Measurements from ENCODE around the gene OTUB1. TPM values are rescaled to one million over a fixed set of nuclear protein-coding genes. Genes with fewer than 3 reads are reported as not detected.

The OTUB1 gene
- total RNA-seq, 8 experiments from 2014 or later: 39.8 to 80.0 (median 53.7) TPM

DNA sequence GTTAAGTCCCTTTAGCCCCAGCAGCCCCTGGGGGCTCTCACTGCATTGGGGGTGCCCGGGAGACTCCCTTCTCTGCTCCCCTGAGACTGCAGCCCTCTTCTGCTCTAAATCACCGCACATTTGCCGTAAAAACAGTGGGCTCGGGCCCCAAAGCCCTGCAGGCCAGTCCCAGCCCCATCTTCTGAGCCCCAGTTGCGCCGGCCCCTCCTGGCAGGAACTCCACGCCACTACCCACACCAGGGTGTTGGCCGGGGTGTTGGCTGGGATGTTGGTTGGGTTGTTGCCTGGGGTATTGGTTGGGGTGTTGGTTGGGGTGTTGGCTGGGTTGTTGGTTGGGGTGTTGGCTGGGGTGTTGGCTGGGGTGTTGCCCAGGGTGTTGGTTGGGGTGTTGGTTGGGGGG is 23.5 kb downstream of the OTUB1 start:
- 100% methylated on average over 3 of the region's 8 CpGs; no CpG with 5 or more reads in 9 of the 10 experiments for WGBS, 10 experiments
- no peak for ATAC-seq (replicated peaks in 6 of 8)
- in situ Hi-C loops (cut with MboI; ENCODE audit: low pct_unique_long_range_greater_than_20kb in 2 of 9, low sequenced_read_pairs in 9 of 9, unreplicated experiment in 9 of 9): loop anchor here in 2 of 9 experiments (10.0 kb wide), 1 partner anchor 135 kb away; no protein-coding TSS in a partner anchor
- Histone ChIP-seq H3K4me3 (no peak overlapping the region), H3K27ac (peak overlapping the region; percentile 19 to 57), H3K4me1 (replicated peaks in 1 of 2) (peaks cover 55 to 63% of the 10 kb centered on the region in 2 donors)

DNA sequence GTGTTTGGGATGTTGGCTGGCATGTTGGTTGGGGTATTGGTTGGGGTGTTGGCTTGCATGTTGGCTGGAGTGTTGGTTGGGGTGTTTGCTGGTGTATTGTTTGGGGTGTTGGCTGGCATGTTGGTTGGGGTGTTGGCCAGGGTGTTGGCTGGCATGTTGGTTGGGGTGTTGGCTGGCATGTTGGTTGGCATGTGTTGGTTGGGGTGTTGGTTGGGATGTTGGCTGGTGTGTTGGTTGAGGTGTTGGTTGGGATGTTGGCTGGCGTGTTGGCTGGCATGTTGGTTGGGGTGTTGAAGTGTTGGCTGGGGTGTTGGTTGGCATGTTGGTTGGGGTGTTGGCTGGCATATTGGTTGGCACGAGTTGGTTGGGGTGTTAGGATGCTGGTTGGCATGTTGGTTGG is 24.5 kb downstream of the OTUB1 start:
- Histone ChIP-seq H3K4me1 (replicated peaks in 1 of 2) (peaks cover 65 to 74% of the 10 kb centered on the region in 2 donors), H3K27ac (no peak overlapping the region), H3K4me3 (no peak overlapping the region)
- in situ Hi-C loops (cut with MboI; ENCODE audit: low pct_unique_long_range_greater_than_20kb in 2 of 9, low sequenced_read_pairs in 9 of 9, unreplicated experiment in 9 of 9): no loop called here
- no peak for ATAC-seq (replicated peaks in 6 of 8)
- 43 to 100% (median 86%) methylated on average over 1 of the region's 2 CpGs; no CpG with 5 or more reads in 6 of the 10 experiments for WGBS, 10 experiments

DNA sequence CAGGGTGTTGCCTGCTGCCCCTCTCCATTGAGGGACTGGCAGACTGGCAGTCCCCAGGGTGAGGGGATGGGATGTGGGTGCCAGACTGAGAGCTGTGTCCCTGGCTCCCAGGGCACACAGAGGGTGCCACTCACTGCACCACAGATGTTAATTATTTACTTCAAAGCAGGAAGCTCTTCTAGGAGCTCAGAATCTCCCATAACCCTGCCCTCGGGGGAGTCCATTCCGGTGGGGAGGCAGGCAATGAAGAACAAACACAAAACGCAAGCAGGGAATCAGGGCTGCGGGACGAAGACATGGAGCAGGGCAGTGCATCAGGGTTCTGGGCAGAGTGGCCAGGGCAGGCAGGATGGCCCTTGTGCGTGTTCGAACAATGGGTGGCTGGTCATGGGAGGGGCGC is 25.1 kb downstream of the OTUB1 start:
- in situ Hi-C loops (cut with MboI; ENCODE audit: low pct_unique_long_range_greater_than_20kb in 2 of 9, low sequenced_read_pairs in 9 of 9, unreplicated experiment in 9 of 9): no loop called here
- 100% methylated on average over 1 to 5 of the region's 8 CpGs; no CpG with 5 or more reads in 8 of the 10 experiments for WGBS, 10 experiments
- no peak for ATAC-seq (replicated peaks in 6 of 8)

DNA sequence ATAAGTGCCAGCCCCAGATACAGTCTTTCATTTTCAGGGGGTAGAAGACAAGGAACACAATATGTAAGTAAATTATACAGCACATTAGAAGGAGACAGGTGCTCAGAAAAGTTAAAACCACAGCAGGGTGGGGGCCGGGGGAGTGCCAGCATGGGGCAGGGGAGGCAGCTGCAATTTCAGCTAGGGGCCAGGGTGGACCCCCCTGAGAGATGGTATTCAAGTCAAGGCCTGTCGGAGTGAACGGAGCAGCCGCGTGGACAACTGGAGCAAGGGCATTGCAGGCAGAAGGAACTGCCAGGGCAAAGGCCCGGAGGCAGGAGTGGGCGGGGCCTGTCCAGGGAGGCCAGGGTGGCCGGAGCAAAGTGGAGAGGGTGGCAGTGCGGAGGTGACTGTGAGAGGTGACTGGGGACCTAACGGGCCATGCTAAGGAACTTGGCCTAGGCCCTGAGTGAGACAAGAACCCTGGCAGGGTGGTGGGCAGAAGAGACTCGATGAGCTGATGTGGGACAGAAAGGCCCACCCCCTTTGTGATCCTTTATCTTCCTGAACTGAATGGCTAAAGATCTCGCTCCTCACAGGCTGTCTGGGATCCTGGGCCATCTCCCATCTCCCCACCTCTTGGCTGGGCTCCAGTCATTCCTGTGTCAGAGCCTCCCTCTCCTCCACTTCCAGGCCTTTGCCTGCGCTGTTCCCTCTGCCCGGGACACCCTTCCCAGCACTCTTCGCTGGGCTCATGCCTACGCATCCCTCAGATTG is 27.1 kb downstream of the OTUB1 start:
- H3K27ac ChIP-seq: peak overlapping the region in 1 of 2 donors; percentile 61
- no peak overlapping the region for H3K4me3 ChIP-seq
- WGBS, 10 experiments: 84 to 96% (median 88%) methylated on average over 5 to 6 of the region's 16 CpGs; no CpG with 5 or more reads in 7 of the 10 experiments
- no peak for ATAC-seq (replicated peaks in 6 of 8)
- H3K4me1 ChIP-seq (replicated peaks in 1 of 2): peaks cover 57 to 65% of the 10 kb centered on the region in 2 donors
- in situ Hi-C loops (cut with MboI; ENCODE audit: low pct_unique_long_range_greater_than_20kb in 2 of 9, low sequenced_read_pairs in 9 of 9, unreplicated experiment in 9 of 9): no loop called here

More for the DNA sequence above, 25.1 kb downstream of the OTUB1 start:
- Histone ChIP-seq H3K4me3 (no peak overlapping the region), H3K27ac (no peak overlapping the region), H3K4me1 (replicated peaks in 1 of 2) (peaks cover 67 to 76% of the 10 kb centered on the region in 2 donors)

DNA sequence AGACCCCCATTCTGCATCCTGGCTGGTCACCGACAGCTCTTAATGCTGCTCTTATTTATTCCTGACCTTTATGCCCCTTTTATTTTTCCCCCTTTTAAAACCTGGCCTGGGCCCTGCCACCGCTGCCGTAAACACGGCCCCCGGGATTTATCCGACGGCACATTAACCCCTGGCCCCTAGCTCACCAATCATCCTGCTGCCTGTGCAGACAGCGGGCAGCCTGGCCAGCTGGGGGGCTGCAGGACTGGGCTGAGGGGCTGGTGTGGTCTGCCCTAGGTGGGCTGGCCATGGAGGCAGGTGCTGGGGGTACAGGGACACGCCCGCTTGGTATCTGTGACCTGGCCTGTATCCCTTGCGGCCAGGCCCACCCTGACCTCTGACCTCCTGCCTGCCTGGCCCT is 28.1 kb downstream of the OTUB1 start:
- Histone ChIP-seq H3K4me3 (no peak overlapping the region), H3K4me1 (replicated peaks in 1 of 2) (peaks cover 48 to 55% of the 10 kb centered on the region in 2 donors), H3K27ac (no peak overlapping the region)
- 0% methylated on average over 1 to 6 of the region's 11 CpGs; no CpG with 5 or more reads in 7 of the 10 experiments for WGBS, 10 experiments
- in situ Hi-C loops (cut with MboI; ENCODE audit: low pct_unique_long_range_greater_than_20kb in 2 of 9, low sequenced_read_pairs in 9 of 9, unreplicated experiment in 9 of 9): no loop called here
- peak in 5 of 8 experiments; percentile 47 to 83 (median 77) for ATAC-seq (replicated peaks in 6 of 8)

DNA sequence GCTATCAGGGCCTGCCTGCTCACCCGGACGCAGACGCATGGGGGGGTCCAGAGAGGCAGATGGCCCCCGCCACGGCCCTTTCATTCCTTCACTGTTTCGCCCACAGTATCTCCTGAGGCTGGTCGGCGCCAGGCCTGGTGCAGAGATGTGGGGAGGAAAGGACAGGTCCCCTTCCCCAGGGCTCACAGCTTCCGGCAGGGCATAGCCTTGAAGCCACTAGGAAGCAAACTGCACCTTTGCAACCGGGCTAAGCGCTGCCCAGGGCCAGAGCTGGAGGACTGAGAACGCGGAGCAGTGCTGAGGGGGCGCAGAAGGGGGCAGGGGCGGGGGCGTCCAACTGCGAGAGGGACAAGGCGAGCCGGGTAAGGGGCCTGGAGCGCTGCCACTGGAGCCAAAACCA is 29.3 kb downstream of the OTUB1 start:
- in situ Hi-C loops (cut with MboI; ENCODE audit: low pct_unique_long_range_greater_than_20kb in 2 of 9, low sequenced_read_pairs in 9 of 9, unreplicated experiment in 9 of 9): no loop called here
- Histone ChIP-seq H3K27ac (no peak overlapping the region), H3K4me3 (no peak overlapping the region), H3K4me1 (replicated peaks in 1 of 2) (peaks cover 43 to 50% of the 10 kb centered on the region in 2 donors)
- WGBS, 10 experiments: 90% methylated on average over 2 of the region's 20 CpGs; no CpG with 5 or more reads in 9 of the 10 experiments
- ATAC-seq (replicated peaks in 6 of 8): no peak

DNA sequence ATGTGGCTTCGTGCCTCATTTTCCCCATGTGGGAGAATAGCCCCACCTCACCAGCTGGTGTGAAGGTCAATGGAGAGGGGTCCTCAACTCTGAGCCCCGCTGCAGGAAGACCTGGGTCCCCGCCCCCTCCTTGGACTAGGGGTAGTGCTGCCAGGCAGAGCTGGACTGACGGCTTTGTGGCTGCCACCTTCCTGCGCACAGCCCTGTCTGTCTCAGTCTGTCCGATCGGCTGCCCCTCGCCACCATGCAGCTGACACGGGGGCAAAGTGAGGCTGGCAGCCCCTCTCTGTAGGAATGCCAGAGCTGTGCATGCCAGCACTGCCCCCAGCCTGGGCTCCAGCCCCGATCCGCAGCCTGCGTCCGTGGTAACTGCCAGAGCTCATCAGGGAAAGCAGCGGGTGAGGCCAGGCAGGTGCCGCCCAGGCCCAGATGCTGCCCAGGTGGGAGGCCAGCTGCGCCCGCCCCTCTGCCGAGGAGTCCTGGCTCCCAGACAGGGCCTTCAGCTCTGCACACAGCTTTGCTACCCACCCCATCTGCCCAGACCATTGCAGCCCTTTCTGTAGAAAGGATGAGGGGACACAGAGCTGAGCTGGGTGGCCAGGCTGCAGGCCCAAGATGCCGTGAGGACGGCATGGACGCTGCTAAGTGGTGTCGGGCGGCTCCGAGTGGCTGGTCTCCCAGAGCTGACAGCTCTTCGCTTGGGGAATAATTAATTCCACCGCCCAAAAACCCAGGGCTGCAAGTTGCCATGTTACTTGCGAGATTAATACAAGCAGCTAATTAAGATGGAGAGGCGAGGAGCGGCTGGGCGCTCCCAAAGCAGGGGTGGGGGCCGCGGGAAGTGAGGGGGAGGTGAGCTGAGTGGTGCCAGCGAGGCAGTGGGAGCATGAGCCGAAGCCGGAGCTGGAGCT is 30.0 kb downstream of the OTUB1 start:
- in situ Hi-C loops (cut with MboI; ENCODE audit: low pct_unique_long_range_greater_than_20kb in 2 of 9, low sequenced_read_pairs in 9 of 9, unreplicated experiment in 9 of 9): no loop called here
- no peak overlapping the region for H3K4me3 ChIP-seq
- peaks cover 45 to 52% of the 10 kb centered on the region in 2 donors for H3K4me1 ChIP-seq (replicated peaks in 1 of 2)
- no peak overlapping the region for H3K27ac ChIP-seq
- peak in 7 of 8 experiments; percentile 13 to 63 (median 40) for ATAC-seq (replicated peaks in 6 of 8)
- 65 to 93% (median 89%) methylated on average over 3 to 7 of the region's 35 CpGs; no CpG with 5 or more reads in 7 of the 10 experiments for WGBS, 10 experiments

DNA sequence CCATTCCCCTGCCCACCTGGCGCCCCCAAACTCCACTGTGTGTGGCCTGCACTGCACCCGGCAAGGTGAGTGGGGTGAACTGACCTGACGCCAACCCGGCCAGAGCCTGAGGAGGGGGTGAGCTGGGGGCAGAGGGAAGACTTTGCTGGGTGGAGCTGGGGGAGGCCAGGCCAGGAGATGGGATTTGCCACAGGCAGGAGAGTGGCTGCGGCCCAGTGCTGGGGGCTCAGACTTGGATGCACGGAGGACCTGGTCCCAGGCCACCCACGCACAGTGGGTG is 31.6 kb downstream of the OTUB1 start:
- no CpG with 5 or more reads among the region's 7 CpGs for WGBS, 10 experiments
- Histone ChIP-seq H3K4me1 (replicated peaks in 1 of 2) (peaks cover 53 to 57% of the 10 kb centered on the region in 2 donors), H3K27ac (no peak overlapping the region), H3K4me3 (no peak overlapping the region)
- no peak for ATAC-seq (replicated peaks in 6 of 8)
- in situ Hi-C loops (cut with MboI; ENCODE audit: low pct_unique_long_range_greater_than_20kb in 2 of 9, low sequenced_read_pairs in 9 of 9, unreplicated experiment in 9 of 9): no loop called here

DNA sequence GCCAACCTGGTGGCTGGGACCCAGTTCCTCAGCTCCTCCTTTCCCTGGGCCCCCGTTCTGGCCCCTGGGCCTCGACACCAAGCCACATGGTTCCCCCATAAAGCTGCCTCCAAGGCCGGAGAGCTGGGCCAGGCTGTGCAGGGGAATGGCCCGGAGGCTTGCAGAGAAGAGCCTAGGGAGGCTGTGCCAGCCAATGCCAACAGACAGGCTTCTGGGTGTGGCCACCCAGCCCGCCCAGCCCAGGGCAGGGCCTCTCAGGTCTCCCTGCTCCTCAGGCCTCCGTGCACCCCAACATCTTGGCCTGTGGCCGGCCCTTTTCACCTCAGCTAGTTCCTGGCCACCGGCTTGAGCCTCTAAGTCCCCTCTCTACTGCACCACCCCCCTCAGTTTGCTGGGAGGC is 32.1 kb downstream of the OTUB1 start:
- no peak overlapping the region for H3K27ac ChIP-seq
- 50 to 80% methylated on average over 1 of the region's 8 CpGs; no CpG with 5 or more reads in 8 of the 10 experiments for WGBS, 10 experiments
- H3K4me1 ChIP-seq (replicated peaks in 1 of 2): peaks cover 49 to 53% of the 10 kb centered on the region in 2 donors
- no peak overlapping the region for H3K4me3 ChIP-seq
- no peak for ATAC-seq (replicated peaks in 6 of 8)
- in situ Hi-C loops (cut with MboI; ENCODE audit: low pct_unique_long_range_greater_than_20kb in 2 of 9, low sequenced_read_pairs in 9 of 9, unreplicated experiment in 9 of 9): no loop called here

DNA sequence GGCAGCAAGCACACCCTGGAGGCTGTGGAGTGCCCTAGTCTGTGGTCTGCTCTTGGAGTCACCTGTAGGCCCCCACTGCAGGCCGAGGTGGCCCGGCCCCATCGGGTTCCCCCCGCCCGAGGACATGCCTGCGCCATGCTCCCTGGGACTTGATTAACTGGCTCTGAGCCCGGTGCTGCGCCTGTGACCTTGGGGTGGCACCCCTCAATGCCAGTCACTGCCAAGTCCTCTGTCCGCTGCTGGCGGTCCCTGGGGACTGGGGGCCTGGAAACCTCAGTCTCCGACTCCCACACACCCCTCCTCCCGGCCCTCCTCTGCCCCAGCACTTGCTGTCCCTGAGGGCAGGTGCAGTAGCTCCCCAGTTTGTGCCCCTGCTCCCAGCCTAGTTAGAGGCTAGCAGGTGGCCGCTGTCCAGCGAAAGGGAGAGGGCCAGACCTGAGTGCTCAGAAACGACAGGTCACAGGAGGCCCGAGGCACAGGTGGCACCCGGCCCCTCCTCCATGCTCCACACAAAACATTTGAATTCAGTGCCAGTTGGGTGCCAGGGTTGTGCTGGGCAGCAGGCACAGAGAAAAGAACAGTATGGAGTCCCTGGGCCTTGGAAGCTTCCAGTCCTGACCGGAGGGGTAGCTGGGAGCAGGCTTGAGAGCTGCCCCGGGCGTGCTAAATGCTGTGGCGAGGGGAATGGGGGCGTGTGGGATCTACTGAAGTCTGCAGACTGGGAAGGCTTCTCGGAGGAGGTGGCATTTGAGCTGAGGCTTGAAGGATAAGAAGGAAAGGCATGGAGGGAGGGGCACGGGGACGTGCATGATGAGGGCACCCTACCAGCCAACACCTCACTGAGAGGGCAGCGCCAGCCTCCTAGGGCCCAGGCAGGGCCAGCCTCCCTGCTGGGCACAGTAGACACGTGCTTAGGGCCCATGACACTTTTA is 33.1 kb downstream of the OTUB1 start:
- no peak for ATAC-seq (replicated peaks in 6 of 8)
- Histone ChIP-seq H3K4me1 (replicated peaks in 1 of 2) (peaks cover 42 to 50% of the 10 kb centered on the region in 2 donors), H3K4me3 (no peak overlapping the region), H3K27ac (no peak overlapping the region)
- 38 to 100% (median 93%) methylated on average over 1 to 5 of the region's 27 CpGs; no CpG with 5 or more reads in 4 of the 10 experiments for WGBS, 10 experiments
- in situ Hi-C loops (cut with MboI; ENCODE audit: low pct_unique_long_range_greater_than_20kb in 2 of 9, low sequenced_read_pairs in 9 of 9, unreplicated experiment in 9 of 9): no loop called here

DNA sequence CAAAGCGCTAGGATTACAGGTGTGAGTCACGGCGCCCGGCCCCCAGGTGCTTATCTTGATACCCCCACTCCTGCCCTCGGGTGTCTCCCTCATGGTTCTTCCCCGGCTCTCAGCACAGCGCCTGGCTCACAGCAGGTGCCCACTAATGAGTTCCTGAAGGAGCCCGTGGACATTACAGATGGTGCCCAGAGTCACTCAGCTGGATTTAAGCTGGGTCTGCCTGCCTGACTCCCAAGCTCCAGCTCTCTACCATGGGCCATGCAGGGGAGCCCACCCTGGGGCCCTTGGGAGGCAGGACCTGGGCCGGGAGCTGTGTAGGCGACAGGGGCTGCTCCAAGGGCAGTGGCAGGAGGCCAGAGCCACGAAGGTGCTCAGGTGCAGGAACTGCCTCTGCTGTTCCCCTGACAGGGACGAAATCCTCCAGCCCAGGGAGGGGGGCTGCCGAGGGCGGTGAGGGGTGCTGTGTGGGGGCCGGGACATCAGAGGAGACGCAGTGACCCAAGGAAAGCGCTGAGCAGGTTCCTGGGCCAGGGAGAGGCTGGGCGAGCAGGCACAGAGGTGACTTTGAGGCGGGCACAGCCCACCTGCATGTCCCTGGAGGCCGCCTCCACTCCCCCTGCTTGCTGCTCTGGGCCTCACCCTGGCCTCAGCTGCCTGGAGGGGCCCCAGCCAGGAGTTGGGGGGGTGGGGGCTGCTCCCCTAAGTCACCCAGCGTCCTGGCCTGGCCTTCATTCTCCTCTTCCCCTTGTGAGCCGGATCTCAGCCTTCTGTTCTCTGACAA is 34.9 kb downstream of the OTUB1 start:
- ATAC-seq (replicated peaks in 6 of 8): peak in 3 of 8 experiments; percentile 1 to 15 (median 7)
- in situ Hi-C loops (cut with MboI; ENCODE audit: low pct_unique_long_range_greater_than_20kb in 2 of 9, low sequenced_read_pairs in 9 of 9, unreplicated experiment in 9 of 9): no loop called here
- H3K4me3 ChIP-seq: no peak overlapping the region

DNA sequence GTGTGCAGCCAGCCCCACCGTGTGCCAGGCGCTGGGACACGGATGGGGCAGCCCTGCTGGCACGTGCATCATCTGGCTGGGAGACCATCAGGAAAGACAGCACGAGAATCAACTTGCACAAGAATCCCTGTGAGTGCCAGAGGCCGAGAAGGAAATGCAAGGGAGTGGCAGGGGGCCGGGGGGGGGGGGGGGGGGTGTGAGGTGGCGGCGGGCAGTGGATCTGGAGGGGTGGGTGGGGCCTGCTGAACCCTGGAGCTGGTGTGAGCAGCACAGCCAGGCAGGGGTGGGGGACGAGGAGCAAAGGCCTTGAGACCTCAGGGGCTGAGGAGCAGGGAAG is 35.5 kb downstream of the OTUB1 start:
- Histone ChIP-seq H3K4me3 (no peak overlapping the region), H3K4me1 (replicated peaks in 1 of 2) (peaks cover 36 to 42% of the 10 kb centered on the region in 2 donors), H3K27ac (peak overlapping the region in 1 of 2 donors; percentile 15)
- in situ Hi-C loops (cut with MboI; ENCODE audit: low pct_unique_long_range_greater_than_20kb in 2 of 9, low sequenced_read_pairs in 9 of 9, unreplicated experiment in 9 of 9): no loop called here
- WGBS, 10 experiments: 18% methylated on average over 3 of the region's 10 CpGs; no CpG with 5 or more reads in 9 of the 10 experiments
- ATAC-seq (replicated peaks in 6 of 8): peak in 7 of 8 experiments; percentile 39 to 69 (median 59)

More for the DNA sequence above, 34.9 kb downstream of the OTUB1 start:
- Histone ChIP-seq H3K4me1 (replicated peaks in 1 of 2) (peaks cover 40 to 48% of the 10 kb centered on the region in 2 donors), H3K27ac (peak overlapping the region in 1 of 2 donors; percentile 15)
- 40 to 93% methylated on average over 1 to 3 of the region's 22 CpGs; no CpG with 5 or more reads in 8 of the 10 experiments for WGBS, 10 experiments

Data from motor neuron (in vitro differentiated cells).